ENCODE data around the gene IGF2BP2. TPM values are rescaled to one million over a fixed set of nuclear protein-coding genes. Genes with fewer than 3 reads are reported as not detected.

The IGF2BP2 gene
- total and polyA plus RNA-seq, 2 of the 8 experiments (the other 6 are each of a cell fraction or from before 2014, with no cell fraction given), result 7.4 to 121 TPM

- TF ChIP-seq CHD7 (IDR thresholded peaks at IDR 0.05; ENCODE audit: insufficient replicate concordance, low read length), result no peak
- no peak for TF ChIP-seq NANOG (IDR thresholded peaks at IDR 0.05; ENCODE audit: insufficient read depth, low read depth, low read length, poor library complexity, severe bottlenecking)
- no peak for TF ChIP-seq TEAD4 (IDR thresholded peaks at IDR 0.05; ENCODE audit: low read depth, low read length)
- TF ChIP-seq BACH1 (IDR thresholded peaks at IDR 0.05; ENCODE audit: low read length), result no peak
Observed at GRCh38 chr3:185605566-185605965, 219.3 kb downstream of the IGF2BP2 start (continued).

Data from H1 (cell line).